GM19351 (cell line): ENCODE results near the gene TBK1.
"Not testable (repeated sequence)": the region's sequence is repeated elsewhere in the genome, so short reads cannot be mapped to it uniquely, and the experiment has no call there.

Source experiments
- ATAC-seq: cut with Tn5 transposase; IDR thresholded peaks from one replicate; pipeline ENCODE4 v1.9.1; 2021; ENCODE audit warnings: mild to moderate bottlenecking, moderate library complexity; ENCODE audit not compliant: unreplicated experiment

The TBK1 gene

GRCh38 chr12:64494998-64495729, 43.2 kb downstream of the TBK1 start:
- no peak for ATAC-seq

GRCh38 chr12:64496839-64497400, 45.0 kb downstream of the TBK1 start:
- ATAC-seq: no peak

GRCh38 chr12:64497484-64497883, 45.6 kb downstream of the TBK1 start:
- ATAC-seq: no peak

GRCh38 chr12:64497903-64498302, 46.0 kb downstream of the TBK1 start:
- no peak for ATAC-seq

GRCh38 chr12:64500394-64500793, 48.5 kb downstream of the TBK1 start:
- ATAC-seq: no peak

GRCh38 chr12:64501486-64501885, 49.6 kb downstream of the TBK1 start:
- no peak for ATAC-seq

- ATAC-seq: no peak
Measured at GRCh38 chr12:64506955-64507354, 55.0 kb downstream of the TBK1 start.

- ATAC-seq: no peak
Measured at GRCh38 chr12:64510667-64511066, 58.7 kb downstream of the TBK1 start.

GRCh38 chr12:64518396-64518795, 66.5 kb downstream of the TBK1 start:
- no peak for ATAC-seq

GRCh38 chr12:64521833-64522232, 69.9 kb downstream of the TBK1 start:
- no peak for ATAC-seq

GRCh38 chr12:64522316-64522715, 70.4 kb downstream of the TBK1 start:
- no peak for ATAC-seq

- ATAC-seq: no peak
Measured at GRCh38 chr12:64522807-64523206, 70.9 kb downstream of the TBK1 start.

GRCh38 chr12:64523565-64524444, 71.9 kb downstream of the TBK1 start:
- ATAC-seq: not testable (repeated sequence)

GRCh38 chr12:64525461-64526160, 73.7 kb downstream of the TBK1 start:
- ATAC-seq: no peak

- ATAC-seq: no peak
Measured at GRCh38 chr12:64526859-64527258, 74.9 kb downstream of the TBK1 start.

GRCh38 chr12:64528616-64529015, 76.7 kb downstream of the TBK1 start:
- no peak for ATAC-seq

GRCh38 chr12:64530566-64530965, 78.6 kb downstream of the TBK1 start:
- no peak for ATAC-seq

- ATAC-seq: peak; percentile 64
Measured at GRCh38 chr12:64531665-64532334, 79.9 kb downstream of the TBK1 start.

- no peak for ATAC-seq
Measured at GRCh38 chr12:64532734-64533351, 80.9 kb downstream of the TBK1 start.

GRCh38 chr12:64534672-64535199, 82.8 kb downstream of the TBK1 start:
- no peak for ATAC-seq
